HG03045 (cell line): ENCODE measurements around the gene FMNL3.
"Not testable (repeated sequence)": the region's sequence is repeated elsewhere in the genome, so short reads cannot be mapped to it uniquely, and the experiment has no call there.

ENCODE experiments used
- ATAC-seq: cut with Tn5 transposase; IDR thresholded peaks from one replicate; pipeline ENCODE4 v1.9.1; 2021; ENCODE audit warnings: mild to moderate bottlenecking, moderate library complexity; ENCODE audit not compliant: unreplicated experiment

Gene FMNL3

DNA sequence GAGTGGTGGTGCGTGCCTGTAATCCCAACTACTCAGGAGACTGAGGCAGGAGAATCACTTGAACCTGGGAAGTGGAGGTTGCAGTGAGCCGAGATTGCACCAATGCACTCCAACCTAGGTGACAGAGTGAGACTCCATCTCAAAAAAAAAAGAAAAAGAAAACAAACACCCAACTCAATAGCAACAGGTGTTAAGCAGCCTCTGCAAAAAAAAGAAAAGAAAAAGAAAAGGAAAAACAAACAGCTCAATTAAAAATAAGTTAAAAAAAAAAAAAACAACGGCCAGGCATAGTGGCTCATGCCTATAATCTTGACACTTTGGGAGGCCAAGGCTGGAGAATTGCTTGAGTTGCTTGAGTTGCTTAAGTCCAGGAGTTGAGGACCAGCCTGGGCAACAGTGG is 10.6 kb upstream of the FMNL3 start:
- not testable (repeated sequence) for ATAC-seq

DNA sequence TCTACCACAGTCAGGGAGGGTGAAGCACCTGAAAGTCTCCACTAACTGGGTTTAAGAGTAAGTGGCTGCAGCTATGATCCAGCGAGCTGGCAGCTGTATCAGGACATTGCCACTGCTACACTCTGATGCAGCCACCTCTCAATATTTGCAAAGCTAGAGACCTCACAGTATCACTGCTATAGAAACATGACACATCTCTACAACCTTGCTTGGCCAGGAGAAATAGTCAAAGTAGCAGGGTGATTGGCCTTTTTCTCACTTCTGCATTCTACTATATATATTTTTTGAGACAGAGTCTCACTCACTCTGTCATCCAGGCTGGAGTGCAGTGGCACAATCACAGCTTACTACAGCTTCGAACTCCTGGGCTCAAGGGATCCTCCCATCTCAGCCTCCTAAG is 9.3 kb upstream of the FMNL3 start:
- ATAC-seq = no peak

DNA sequence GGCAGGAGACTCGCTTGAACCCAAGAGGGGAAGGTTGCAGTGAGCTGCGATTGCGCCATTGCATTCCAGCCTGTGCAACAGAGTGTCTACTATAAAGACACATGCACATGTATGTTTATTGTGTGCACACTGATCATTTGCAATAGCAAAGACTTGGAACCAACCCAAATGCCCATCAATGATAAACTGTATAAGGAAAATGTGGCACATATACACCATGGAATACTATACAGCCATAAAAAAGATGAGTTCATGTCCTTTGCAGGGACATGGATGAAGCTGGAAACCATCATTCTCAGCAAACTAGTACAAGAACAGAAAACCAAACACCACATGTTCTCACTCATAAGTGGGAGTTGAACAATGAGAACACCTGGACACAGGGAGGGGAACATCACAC is 6.7 kb upstream of the FMNL3 start:
- ATAC-seq = not testable (repeated sequence)

DNA sequence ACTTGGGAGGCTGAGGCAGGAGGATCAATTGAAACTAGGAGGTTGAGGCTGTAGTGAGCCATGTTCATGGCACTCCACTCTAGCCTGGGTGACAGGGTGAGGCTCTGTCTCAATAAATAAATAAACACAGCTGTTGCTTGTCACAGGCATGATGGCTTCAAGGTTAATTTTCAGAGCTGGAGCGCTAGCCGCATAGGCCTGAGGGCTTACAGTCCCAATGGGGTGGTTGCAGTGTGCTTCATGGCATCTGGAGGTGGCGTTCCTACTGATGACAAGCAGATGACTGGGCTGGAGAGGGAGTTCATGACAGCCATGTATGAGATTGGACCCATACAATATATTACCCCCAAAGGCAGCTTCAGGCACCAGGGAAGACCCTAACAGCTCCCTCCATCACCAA is 1.6 kb upstream of the FMNL3 start:
- no peak for ATAC-seq

DNA sequence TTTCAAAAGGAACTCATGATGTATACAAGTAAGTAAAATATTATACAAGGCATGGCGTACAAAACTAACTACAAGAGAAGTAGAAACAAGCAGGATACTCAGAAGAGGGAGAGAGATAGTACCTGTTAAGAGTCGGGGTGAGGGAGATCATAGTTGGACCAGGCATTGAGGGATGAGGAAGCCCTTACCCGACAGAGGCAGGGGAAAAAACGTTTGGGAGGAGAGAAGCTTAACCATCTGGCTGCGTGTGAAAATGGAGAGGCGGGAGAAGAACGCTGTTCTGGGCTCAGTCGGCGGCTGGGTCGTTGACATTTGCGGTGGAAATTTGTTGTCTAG is 575 bp upstream of the FMNL3 start:
- no peak for ATAC-seq

GRCh38 chr12:49706351-49707127 is 666 bp downstream of the FMNL3 start:
- peak; percentile 26 for ATAC-seq

DNA sequence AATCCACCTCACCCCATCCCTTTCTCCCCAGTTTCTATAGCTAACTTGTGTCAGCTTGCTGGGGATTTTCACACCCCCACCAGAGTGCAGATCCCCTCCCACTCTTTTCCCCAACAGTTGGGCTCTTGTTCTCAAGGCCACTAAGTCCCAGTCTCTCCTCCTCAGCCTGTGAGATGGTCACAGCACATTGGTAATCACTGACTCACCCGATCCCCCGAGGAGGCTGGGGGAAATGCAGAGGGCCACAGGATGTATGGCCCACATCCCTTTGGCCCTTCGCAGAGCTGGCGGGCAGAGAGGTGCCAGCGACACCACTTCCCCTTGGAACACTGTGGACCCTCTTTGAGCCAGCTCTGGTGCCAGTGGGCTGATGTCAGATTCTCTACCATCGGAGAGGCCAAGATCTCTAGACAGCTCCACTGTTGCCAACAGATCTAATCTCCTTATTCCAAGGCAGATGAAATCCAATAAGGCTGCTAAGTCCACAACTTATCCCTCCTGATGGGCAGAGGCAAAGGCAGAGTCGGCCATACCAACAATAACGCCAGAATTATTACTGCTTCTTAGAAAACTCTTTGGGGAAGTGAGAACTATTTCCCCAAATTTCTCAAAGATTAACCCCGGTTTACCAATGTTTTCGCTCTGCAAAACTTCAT is 1.6 kb downstream of the FMNL3 start:
- ATAC-seq = no peak

DNA sequence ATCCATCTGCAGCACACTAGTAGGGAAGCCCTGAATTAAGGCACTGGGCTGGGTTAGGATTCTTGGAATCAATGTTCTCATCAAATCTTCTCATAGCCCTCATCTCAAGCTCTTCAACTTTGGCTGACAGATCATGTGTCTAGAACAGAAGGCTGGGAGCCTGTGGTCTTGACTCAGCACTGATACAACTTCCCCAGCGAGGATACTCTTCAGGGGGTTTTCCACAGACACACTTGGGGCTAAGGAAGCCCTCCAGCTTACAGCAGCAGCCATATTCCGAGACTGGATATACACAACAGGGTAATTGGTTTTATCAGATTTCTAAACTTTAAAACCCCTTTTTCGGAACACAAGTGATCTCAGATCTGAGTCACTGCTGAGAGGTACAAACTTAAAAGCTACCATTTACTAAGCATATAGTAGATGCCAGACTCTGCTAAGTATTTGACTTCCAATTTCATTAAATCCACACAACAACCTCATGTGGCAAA is 3.5 kb downstream of the FMNL3 start:
- ATAC-seq = no peak

GRCh38 chr12:49702676-49703215 is 4.5 kb downstream of the FMNL3 start:
- no peak for ATAC-seq

- no peak for ATAC-seq
These were observed 5.2 kb downstream of the FMNL3 start for GRCh38 chr12:49702009-49702408.

DNA sequence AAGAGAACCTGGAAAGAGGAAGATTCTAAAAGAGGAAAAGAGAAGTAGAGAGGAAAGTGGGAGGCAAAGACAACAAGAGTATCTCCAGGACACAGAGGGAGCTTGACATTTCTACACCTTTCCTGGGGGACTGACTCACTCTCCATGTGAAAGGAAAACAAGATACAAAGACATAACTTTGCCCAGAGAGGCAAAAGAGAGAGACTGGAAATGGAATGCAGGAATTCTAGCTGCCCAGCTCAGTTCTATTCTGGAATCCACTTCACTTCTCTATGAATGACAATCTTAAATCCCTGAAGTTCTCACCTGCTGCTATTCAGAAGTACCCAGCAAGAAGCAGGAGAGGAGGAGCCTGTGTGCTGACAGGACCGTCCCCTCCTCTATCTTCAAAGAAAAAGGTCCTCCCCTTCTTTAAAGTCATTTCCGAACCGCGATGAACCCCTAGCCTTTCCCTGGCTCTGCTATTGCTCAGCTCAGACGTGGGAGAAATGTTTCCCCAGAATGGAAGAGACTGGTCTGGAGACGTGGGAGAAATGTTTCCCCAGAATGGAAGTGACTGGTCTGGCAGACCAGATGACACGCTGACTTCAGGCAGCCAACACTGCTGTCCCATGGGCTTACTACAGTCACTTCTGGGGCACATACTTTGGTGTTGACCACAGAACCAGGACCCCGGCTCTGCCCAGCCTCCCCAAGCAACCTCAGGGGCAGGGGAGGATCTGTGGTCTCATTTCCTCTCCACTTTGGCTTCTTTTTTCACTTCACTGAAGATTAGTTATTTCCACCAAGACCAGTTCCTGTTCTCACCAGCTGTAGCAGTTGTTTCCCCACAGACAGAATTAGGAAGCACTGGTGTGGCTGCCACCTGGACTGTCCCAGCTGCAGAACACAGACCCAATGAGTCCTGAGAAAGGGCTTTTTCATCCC is 8.3 kb downstream of the FMNL3 start:
- ATAC-seq = peak; percentile 56

DNA sequence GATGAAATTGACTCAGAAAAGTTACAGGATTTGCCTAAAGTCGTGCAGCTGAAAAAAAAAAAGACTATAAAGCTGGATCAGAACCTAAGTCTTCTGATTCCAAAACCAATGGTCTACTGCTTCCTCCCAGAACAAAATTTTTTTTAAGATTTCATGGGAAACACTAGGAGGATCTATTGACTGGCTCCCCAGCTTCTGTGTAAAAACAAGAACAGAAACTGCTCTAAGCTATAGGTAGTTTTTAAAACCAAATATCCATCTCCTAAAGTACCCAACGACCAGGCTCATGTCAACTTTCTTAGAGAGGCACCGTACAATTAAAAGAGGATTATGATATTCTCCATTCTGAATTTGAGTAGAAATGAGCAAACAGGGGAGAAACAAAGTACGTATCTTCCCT is 9.4 kb downstream of the FMNL3 start:
- ATAC-seq = no peak

DNA sequence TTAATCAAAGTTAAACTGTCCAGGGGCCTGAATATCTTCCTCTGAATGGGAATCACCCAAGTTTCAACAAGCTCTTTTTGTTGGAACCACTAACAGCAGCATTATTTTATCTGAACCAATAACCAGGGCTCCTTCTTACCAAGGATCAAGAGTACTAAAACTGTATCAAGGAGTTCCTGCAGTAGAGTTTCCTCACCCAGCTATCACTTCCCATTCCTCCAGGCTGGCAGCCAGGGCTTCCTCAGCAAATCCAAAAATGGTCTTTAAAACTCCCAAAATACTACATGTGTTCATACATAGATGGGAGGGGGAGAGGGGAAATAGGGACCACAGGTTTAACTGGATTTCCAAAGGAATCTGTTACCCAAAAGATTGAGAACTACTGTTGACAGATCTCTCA is 10.5 kb downstream of the FMNL3 start:
- ATAC-seq = no peak

GRCh38 chr12:49693931-49694444 is 13.2 kb downstream of the FMNL3 start:
- ATAC-seq = no peak

DNA sequence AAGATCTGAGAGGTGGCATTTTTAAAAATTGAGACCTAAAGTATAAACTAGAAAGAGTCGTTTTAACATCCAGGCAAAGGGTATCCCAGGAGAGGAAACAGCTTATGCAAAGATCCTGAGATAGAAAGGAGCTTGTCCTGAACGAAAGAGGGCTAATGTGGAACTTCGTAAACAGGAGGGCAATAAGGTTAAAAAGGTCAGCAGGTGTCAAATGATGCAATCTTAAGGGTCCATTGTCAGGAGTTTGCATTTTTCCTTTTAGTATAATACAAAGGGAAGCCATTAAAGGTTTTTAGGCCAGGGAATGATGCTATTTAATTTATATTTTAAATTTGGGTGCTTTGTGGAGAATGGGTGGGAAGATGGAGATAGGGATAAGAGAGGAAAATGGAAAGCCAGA is 14.4 kb downstream of the FMNL3 start:
- no peak for ATAC-seq

GRCh38 chr12:49689785-49690184 is 17.4 kb downstream of the FMNL3 start:
- no peak for ATAC-seq

GRCh38 chr12:49689237-49689636 is 18.0 kb downstream of the FMNL3 start:
- ATAC-seq = no peak

- no peak for ATAC-seq
These were observed 19.3 kb downstream of the FMNL3 start for GRCh38 chr12:49687941-49688340.

GRCh38 chr12:49684310-49684854 is 22.8 kb downstream of the FMNL3 start:
- ATAC-seq = no peak

DNA sequence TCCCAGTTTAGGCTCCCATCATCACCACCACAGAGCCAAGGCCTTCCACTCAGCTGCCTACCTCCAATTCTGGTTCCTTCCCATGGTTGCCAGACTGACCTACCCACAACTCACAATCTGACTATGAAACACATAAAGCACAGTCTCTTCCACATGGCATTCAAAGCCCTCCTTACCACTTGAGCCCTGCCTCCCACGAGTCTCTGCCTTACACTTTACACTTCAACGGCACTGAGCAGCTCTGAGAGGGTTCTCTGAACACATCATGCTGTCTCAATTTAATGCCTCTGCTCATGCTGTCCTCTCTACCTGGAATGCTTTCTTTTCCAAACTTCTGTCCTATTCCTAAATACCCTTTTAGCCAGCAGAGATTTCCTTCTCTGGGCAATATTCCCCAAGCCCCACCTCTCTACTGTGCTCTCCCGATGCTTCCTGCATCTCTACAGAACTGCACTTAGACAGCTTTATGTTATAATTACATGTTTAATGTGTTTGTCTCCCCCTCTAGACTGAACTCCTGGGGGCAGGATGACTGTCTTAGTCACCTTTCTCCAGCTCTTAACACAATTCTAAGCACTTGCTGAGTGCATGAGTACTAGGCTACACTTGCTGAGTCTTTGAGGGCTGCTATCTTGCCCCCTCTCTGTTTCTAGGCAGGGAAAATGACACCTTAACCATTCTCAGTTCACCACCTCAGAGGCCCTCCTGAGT is 23.5 kb downstream of the FMNL3 start:
- ATAC-seq = no peak
